GM19238 (cell line): ENCODE measurements around the gene TAX1BP1.

Experiments
- DNase-seq: peaks from one replicate; pipeline ENCODE4 v3.0.0; 2011; ENCODE audit warnings: low spot score; ENCODE audit not compliant: insufficient read length

TAX1BP1 gene

DNA sequence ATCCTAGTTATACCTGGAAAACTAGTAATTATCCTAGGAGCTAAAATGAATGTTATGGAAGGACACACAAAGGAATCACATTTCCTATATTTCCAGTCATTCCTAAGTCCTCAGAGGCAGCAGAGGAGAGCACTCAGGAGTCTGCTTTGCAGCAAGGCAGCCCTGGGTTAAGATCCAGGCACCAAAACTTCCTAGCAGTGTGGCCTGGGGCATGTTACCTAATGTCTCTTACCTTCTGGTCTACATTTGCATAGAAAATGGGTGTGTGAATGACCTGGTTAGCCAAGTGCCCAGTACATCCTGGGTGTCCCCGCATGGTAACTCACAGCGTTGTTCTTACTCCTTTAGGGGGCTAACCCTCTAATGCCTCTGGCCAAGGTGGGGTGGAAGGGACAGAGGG, 135.9 kb downstream of the TAX1BP1 start:
- no peak for DNase-seq

DNA sequence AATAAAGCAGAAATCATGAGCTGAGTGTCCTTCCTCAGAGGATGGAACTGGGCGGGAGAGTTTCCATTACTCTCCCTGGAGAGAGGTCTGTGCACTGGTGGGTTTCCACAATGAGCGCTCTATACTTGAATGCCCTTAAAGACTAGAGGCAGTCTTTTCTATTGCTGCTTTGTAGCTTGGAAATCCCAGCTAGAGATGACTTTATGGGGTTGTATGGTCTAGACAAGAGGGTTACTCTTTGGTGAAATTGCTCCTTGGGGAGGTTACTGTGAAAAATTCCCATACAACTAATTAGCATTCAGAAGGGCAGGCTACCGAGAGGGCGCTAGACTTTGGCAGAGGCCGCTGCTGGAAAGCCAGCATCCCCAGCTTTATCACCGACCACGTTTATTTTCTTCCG, 136.8 kb downstream of the TAX1BP1 start:
- no peak for DNase-seq
